Endothelial cell of umbilical vein (primary cell): ENCODE data around the gene CPNE8. TPM values are rescaled to one million over a fixed set of nuclear protein-coding genes. Genes with fewer than 3 reads are reported as not detected.

Source experiments
- BruUV-seq: library from RNA; stranded (reverse); fragments of 400-500 nt; replicated peaks from 2 replicates; lab custom pipeline; 2021; lab: Mats Ljungman, UMichigan
- CTCF ChIA-PET: fragments of 300-600, 350-600 bp; sonication (Branson Sonifier 250); formaldehyde crosslinking; loops from one replicate; lab custom pipeline; 2021; ENCODE audit warnings: antibody characterized with exemption, inconsistent platforms; lab: Charles Lee
- POLR2A ChIA-PET: fragments of 300-600, 350-600 bp; sonication (Branson Sonifier 250); formaldehyde crosslinking; loops from one replicate; lab custom pipeline; 2021; ENCODE audit warnings: antibody characterized with exemption, inconsistent platforms; lab: Charles Lee
- DNase-seq: peaks from one replicate; pipeline ENCODE4 v3.0.0-alpha.2; 2011; ENCODE audit warnings: low read depth, low spot score
- FAIRE-seq: peaks from 2 replicates; lab custom pipeline; 2011; peaks lifted over from hg19 to GRCh38; lab: Jason Lieb, UNC
- H2AFZ ChIP-seq: 2 replicates; pipeline ENCODE4 v1.6.0; 2012; ENCODE audit warnings: low read depth, low read length, control low read depth, inconsistent platforms
- H3K27ac ChIP-seq: 2 replicates; pipeline ENCODE4 v1.5.1; 2011; ENCODE audit warnings: low read depth, mild to moderate bottlenecking, control low read depth, low read length, moderate library complexity; ENCODE audit not compliant: insufficient read depth
- H3K27me3 ChIP-seq, 2 experiments: 2 replicates each; pipeline versions ENCODE4 v1.6.0 to v1.6.1; 2011; ENCODE audit warnings: low read length in 2 of 2, mixed read lengths in 1 of 2; ENCODE audit not compliant: control insufficient read depth in 2 of 2, insufficient read depth in 2 of 2
- H3K36me3 ChIP-seq, 2 experiments: 2 replicates in 1 of 2; 3 replicates in 1 of 2; pipeline ENCODE4 v1.5.1; 2011; ENCODE audit warnings: low read length in 2 of 2, mild to moderate bottlenecking in 1 of 2, moderate library complexity in 1 of 2; ENCODE audit not compliant: control insufficient read depth in 2 of 2, insufficient read depth in 2 of 2; ENCODE audit errors: extremely low read depth in 1 of 2
- H3K4me1 ChIP-seq: 3 replicates; pipeline ENCODE4 v1.5.1; 2011; ENCODE audit warnings: mild to moderate bottlenecking, low read length; ENCODE audit not compliant: control insufficient read depth, insufficient read depth; ENCODE audit errors: extremely low read depth
- H3K4me2 ChIP-seq: 2 replicates; pipeline ENCODE4 v1.6.1; 2011; ENCODE audit warnings: low read length, control low read depth, mixed read lengths; ENCODE audit not compliant: insufficient read depth
- H3K4me3 ChIP-seq, 3 experiments: fragments of 200-600 bp in 1 of 3; sonication (generic), shearing (Covaris generic) in 1 of 3; replicated peaks in 1 of 3; 2 replicates each; pipeline ENCODE4 v1.5.1; 2011 to 2016; ENCODE audit warnings: control low read depth in 3 of 3, low read length in 3 of 3, mild to moderate bottlenecking in 2 of 3, inconsistent platforms in 1 of 3, low read depth in 1 of 3, moderate library complexity in 1 of 3; ENCODE audit not compliant: insufficient read depth in 1 of 3
- H3K79me2 ChIP-seq: 2 replicates; pipeline ENCODE4 v1.6.0; 2012; ENCODE audit warnings: low read length, inconsistent platforms; ENCODE audit not compliant: control insufficient read depth, insufficient read depth
- H3K9ac ChIP-seq: replicated peaks from 2 replicates; pipeline ENCODE3; 2011; ENCODE audit warnings: low read length, control low read depth; ENCODE audit not compliant: insufficient read depth; ENCODE audit errors: extremely low read depth
- H3K9me1 ChIP-seq: replicated peaks from 3 replicates; pipeline ENCODE4 v1.6.0; 2011; ENCODE audit warnings: mild to moderate bottlenecking, low read length; ENCODE audit not compliant: control insufficient read depth, insufficient read depth; ENCODE audit errors: extremely low read depth
- H3K9me3 ChIP-seq: replicated peaks from 2 replicates; pipeline ENCODE4 v1.5.1; 2012; ENCODE audit warnings: low read length, inconsistent platforms; ENCODE audit not compliant: control insufficient read depth, insufficient read depth
- H4K20me1 ChIP-seq: replicated peaks from 2 replicates; pipeline ENCODE3; 2011; ENCODE audit warnings: mild to moderate bottlenecking, low read length; ENCODE audit not compliant: control insufficient read depth, insufficient read depth; ENCODE audit errors: extremely low read depth
- CTCF ChIP-seq, 2 donors: IDR thresholded peaks; 1 replicate in 1 of 2; 2 replicates in 1 of 2; pipeline ENCODE4 v1.5.1; 2011; ENCODE audit warnings: low read length in 2 of 2, mild to moderate bottlenecking in 2 of 2, moderate library complexity in 2 of 2, control low read depth in 1 of 2, inconsistent platforms in 1 of 2, low read depth in 1 of 2; ENCODE audit not compliant: insufficient read depth in 1 of 2; ENCODE audit errors: extremely low read depth in 1 of 2
- EZH2 ChIP-seq: IDR thresholded peaks from 2 replicates; pipeline ENCODE4 v1.6.1; 2012; ENCODE audit warnings: borderline replicate concordance, low read depth, mild to moderate bottlenecking, moderate library complexity, low read length, inconsistent platforms; ENCODE audit not compliant: severe bottlenecking
- FOS ChIP-seq: IDR thresholded peaks from 2 replicates; pipeline ENCODE4 v1.6.1; 2011; ENCODE audit warnings: mild to moderate bottlenecking, low read length, moderate library complexity, borderline replicate concordance; ENCODE audit not compliant: insufficient read depth
- GATA2 ChIP-seq: IDR thresholded peaks from 2 replicates; pipeline ENCODE4 v1.7.0; 2011; ENCODE audit warnings: low read depth, mild to moderate bottlenecking, moderate library complexity, mixed read lengths, low read length; ENCODE audit not compliant: insufficient read length, insufficient read depth
- JUN ChIP-seq: IDR thresholded peaks from 2 replicates; pipeline ENCODE4 v1.6.1; 2011; ENCODE audit warnings: borderline replicate concordance, low read depth; ENCODE audit not compliant: insufficient read length, insufficient read depth
- MAX ChIP-seq: IDR thresholded peaks from 2 replicates; pipeline ENCODE4 v1.6.1; 2011; ENCODE audit not compliant: insufficient read depth, insufficient read length
- MYC ChIP-seq: IDR thresholded peaks from one replicate; pipeline ENCODE4 v1.6.1; 2011; ENCODE audit warnings: mild to moderate bottlenecking, low read depth, low read length
- POLR2A ChIP-seq: IDR thresholded peaks from 2 replicates; pipeline ENCODE4 v1.6.1; 2012; ENCODE audit warnings: low read depth, mild to moderate bottlenecking, control low read depth, low read length
- POLR2AphosphoS5 ChIP-seq: IDR thresholded peaks from 2 replicates; pipeline ENCODE4 v1.6.1; 2012; ENCODE audit warnings: low read depth, mild to moderate bottlenecking, control low read depth, low read length, moderate library complexity; ENCODE audit not compliant: insufficient read depth
- dilution Hi-C: fragments of 300-500 bp; cut with MboI; formaldehyde crosslinking; loops from one replicate; pipeline ENCODE4 v1.15.0; 2019; ENCODE audit warnings: low sequenced_read_pairs; ENCODE audit not compliant: extremely low pct_ligation_motif_present
- intact Hi-C: fragments of 100-400 bp; cut with micrococcal nuclease; formaldehyde crosslinking; loops from one replicate; pipeline ENCODE4 v1.10.0; 2022
- polyA plus RNA-seq, 4 experiments: library from polyadenylated mRNA; depleted of rRNA in 3 of 4; stranded (reverse) in 3 of 4; unstranded in 1 of 4; fragments of >200 nt; gene quantifications; 2 replicates each; pipeline versions ENCODE4 v1.2.1 to v1.2.3, GENCODE V29; 2011 to 2012; ENCODE audit warnings: missing spikeins in 1 of 4
- total RNA-seq: library from RNA; stranded (reverse); gene quantifications from 2 replicates; pipeline ENCODE4 v1.2.3, GENCODE V29; 2021

The CPNE8 gene
- total and polyA plus RNA-seq, 2 donors (not counting 3 experiments of a cell fraction or from before 2014, with no cell fraction given) = 4.4 to 13.7 TPM

- ChIA-PET POLR2A (no interaction called here), CTCF (interaction anchor here (0.9 kb wide), 1 partner anchor 582 kb away, joined by 3 read pairs; no protein-coding TSS in a partner anchor)
- Histone ChIP-seq H3K4me2 (no peak overlapping the region), H3K4me3 (no peak overlapping the region), H3K9ac (no peak overlapping the region), H3K36me3 (no peaks in the 10 kb centered on the region), H3K4me1 (no peaks in the 10 kb centered on the region), H3K27me3 (no peaks in the 10 kb centered on the region), H3K9me1 (no peaks in the 10 kb centered on the region), H3K27ac (no peak overlapping the region), H3K79me2 (no peaks in the 10 kb centered on the region), H2AFZ (no peak overlapping the region), H3K9me3 (no peaks in the 10 kb centered on the region), H4K20me1 (no peaks in the 10 kb centered on the region)
- no peak for TF ChIP-seq GATA2
- no peak for TF ChIP-seq FOS
- no peak for TF ChIP-seq EZH2
- TF ChIP-seq MAX = no peak
- TF ChIP-seq POLR2AphosphoS5 = no peak
- no peak for TF ChIP-seq CTCF (IDR thresholded peaks at IDR 0.05; ENCODE audit: extremely low read depth in 1 of 2, insufficient read depth in 1 of 2, low read depth in 1 of 2, low read length in 2 of 2)
- no peak for TF ChIP-seq JUN
- no peak for TF ChIP-seq POLR2A
- no peak for TF ChIP-seq MYC
- intact Hi-C loops (no loop called here), dilution Hi-C loops (no loop called here)
- FAIRE-seq (no peak), DNase-seq (no peak)
- BruUV-seq = no TSS peak
Measured at GRCh38 chr12:38690646-38691045, 214.7 kb downstream of the CPNE8 start.
